SKM-1 treated with dmso at 0.1 percent for 144 hours (cell line): ENCODE results near the gene FXYD7.

Experiments used
- DNase-seq: peaks from one replicate; lab custom pipeline; 2025; ENCODE audit not compliant: unreplicated experiment; lab: John Stamatoyannopoulos, UW

FXYD7 gene

GRCh38 chr19:35109395-35110112 lies 33.5 kb upstream of the FXYD7 start:
- no peak for DNase-seq

GRCh38 chr19:35110974-35111373 lies 32.1 kb upstream of the FXYD7 start:
- DNase-seq = no peak

GRCh38 chr19:35112995-35113688 lies 29.9 kb upstream of the FXYD7 start:
- no peak for DNase-seq

GRCh38 chr19:35114353-35115176 lies 28.5 kb upstream of the FXYD7 start:
- peak; percentile 14 for DNase-seq

GRCh38 chr19:35115177-35115951 lies 27.7 kb upstream of the FXYD7 start, which contains the start of gene FXYD3:
TSS of gene FXYD3 (plus strand) at chr19:35115823. CDS start at chr19:35119377, 3,554 bp downstream.
- no peak for DNase-seq

- DNase-seq = no peak
Observed at GRCh38 chr19:35116072-35116801, 26.8 kb upstream of the FXYD7 start.

- no peak for DNase-seq
Observed at GRCh38 chr19:35117116-35117515, 25.9 kb upstream of the FXYD7 start.

- DNase-seq = no peak
Observed at GRCh38 chr19:35117799-35118198, 25.3 kb upstream of the FXYD7 start.

- DNase-seq = no peak
Observed at GRCh38 chr19:35118268-35119020, 24.6 kb upstream of the FXYD7 start.

- no peak for DNase-seq
Observed at GRCh38 chr19:35119091-35119490, 24.0 kb upstream of the FXYD7 start.

- DNase-seq = no peak
Observed at GRCh38 chr19:35119578-35120155, 23.4 kb upstream of the FXYD7 start.

- no peak for DNase-seq
Observed at GRCh38 chr19:35120492-35120891, 22.6 kb upstream of the FXYD7 start.

- DNase-seq = no peak
Observed at GRCh38 chr19:35120898-35121297, 22.2 kb upstream of the FXYD7 start.

GRCh38 chr19:35122687-35123551 lies 20.1 kb upstream of the FXYD7 start:
- no peak for DNase-seq

- no peak for DNase-seq
Observed at GRCh38 chr19:35123573-35123972, 19.5 kb upstream of the FXYD7 start.

GRCh38 chr19:35124098-35125060 lies 18.7 kb upstream of the FXYD7 start:
- peak; percentile 75 for DNase-seq

GRCh38 chr19:35125270-35125717 lies 17.8 kb upstream of the FXYD7 start:
- DNase-seq = no peak
